ENCODE results near the gene C1orf105. TPM values are rescaled to one million over a fixed set of nuclear protein-coding genes. Genes with fewer than 3 reads are reported as not detected.

C1orf105 gene
- total RNA-seq, 1 experiment from 2014 or later: not detected

DNA sequence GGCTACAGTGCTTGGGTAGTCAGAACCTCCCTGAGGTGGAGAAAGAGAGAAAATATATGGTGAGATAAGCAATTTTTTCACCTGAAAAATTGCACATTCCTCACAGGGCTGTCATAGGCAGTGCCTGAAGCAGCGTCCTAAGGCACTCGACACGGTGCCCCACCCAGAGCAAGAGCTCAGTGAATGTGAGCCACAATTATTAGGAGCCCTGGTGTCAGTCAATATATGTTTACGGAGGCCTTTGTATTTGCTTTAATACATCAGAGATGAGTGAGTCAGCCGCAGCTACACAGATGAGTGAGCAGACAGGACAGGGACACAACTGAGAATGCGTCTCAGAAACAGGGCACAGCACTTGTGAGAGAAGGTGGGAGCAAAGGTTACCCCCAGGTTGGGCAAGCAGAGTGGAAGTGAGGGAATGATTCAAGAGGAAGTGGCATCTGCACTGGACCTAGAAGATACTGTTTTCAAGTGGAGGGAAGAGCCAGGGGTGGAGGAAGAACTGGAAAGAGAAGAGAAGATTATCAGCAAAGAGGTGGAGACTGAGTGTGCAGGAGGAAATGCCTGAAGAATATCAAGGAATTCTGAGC is 28.6 kb downstream of the C1orf105 start:
- peak overlapping the region; percentile 25 for H3K4me3 Mint-ChIP-seq (ENCODE audit: low read depth, unreplicated experiment)
- TF ChIP-seq, protein P1, sequence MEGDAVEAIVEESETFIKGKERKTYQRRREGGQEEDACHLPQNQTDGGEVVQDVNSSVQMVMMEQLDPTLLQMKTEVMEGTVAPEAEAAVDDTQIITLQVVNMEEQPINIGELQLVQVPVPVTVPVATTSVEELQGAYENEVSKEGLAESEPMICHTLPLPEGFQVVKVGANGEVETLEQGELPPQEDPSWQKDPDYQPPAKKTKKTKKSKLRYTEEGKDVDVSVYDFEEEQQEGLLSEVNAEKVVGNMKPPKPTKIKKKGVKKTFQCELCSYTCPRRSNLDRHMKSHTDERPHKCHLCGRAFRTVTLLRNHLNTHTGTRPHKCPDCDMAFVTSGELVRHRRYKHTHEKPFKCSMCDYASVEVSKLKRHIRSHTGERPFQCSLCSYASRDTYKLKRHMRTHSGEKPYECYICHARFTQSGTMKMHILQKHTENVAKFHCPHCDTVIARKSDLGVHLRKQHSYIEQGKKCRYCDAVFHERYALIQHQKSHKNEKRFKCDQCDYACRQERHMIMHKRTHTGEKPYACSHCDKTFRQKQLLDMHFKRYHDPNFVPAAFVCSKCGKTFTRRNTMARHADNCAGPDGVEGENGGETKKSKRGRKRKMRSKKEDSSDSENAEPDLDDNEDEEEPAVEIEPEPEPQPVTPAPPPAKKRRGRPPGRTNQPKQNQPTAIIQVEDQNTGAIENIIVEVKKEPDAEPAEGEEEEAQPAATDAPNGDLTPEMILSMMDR (IDR thresholded peaks at IDR 0.05; ENCODE audit: unreplicated experiment): no peak
- intact Hi-C loops (cut with micrococcal nuclease; ENCODE audit: unreplicated experiment): loop anchor here (1.0 kb wide), 1 partner anchor 269 kb away; no protein-coding TSS in a partner anchor
- H3K9me3 Mint-ChIP-seq (ENCODE audit: low read depth, unreplicated experiment): no peaks in the 10 kb centered on the region
- DNase-seq: peak; percentile 56
- H3K36me3 Mint-ChIP-seq (ENCODE audit: insufficient read depth, unreplicated experiment): peaks cover 10% of the 10 kb centered on the region
- peak overlapping the region; percentile 63 for H3K27ac Mint-ChIP-seq (ENCODE audit: unreplicated experiment)
- H3K4me1 Mint-ChIP-seq (ENCODE audit: low read depth, unreplicated experiment): peaks cover 70% of the 10 kb centered on the region
- CTCF ChIA-PET: interaction anchor here (0.7 to 3.0 kb wide), 9 partner anchors 17 to 447 kb away, joined by 3 to 31 read pairs (median 3); partner anchors contain the start of gene SUCO
- BruUV-seq (replicated peaks): no TSS peak
- H3K27me3 Mint-ChIP-seq (ENCODE audit: unreplicated experiment): no peaks in the 10 kb centered on the region

DNA sequence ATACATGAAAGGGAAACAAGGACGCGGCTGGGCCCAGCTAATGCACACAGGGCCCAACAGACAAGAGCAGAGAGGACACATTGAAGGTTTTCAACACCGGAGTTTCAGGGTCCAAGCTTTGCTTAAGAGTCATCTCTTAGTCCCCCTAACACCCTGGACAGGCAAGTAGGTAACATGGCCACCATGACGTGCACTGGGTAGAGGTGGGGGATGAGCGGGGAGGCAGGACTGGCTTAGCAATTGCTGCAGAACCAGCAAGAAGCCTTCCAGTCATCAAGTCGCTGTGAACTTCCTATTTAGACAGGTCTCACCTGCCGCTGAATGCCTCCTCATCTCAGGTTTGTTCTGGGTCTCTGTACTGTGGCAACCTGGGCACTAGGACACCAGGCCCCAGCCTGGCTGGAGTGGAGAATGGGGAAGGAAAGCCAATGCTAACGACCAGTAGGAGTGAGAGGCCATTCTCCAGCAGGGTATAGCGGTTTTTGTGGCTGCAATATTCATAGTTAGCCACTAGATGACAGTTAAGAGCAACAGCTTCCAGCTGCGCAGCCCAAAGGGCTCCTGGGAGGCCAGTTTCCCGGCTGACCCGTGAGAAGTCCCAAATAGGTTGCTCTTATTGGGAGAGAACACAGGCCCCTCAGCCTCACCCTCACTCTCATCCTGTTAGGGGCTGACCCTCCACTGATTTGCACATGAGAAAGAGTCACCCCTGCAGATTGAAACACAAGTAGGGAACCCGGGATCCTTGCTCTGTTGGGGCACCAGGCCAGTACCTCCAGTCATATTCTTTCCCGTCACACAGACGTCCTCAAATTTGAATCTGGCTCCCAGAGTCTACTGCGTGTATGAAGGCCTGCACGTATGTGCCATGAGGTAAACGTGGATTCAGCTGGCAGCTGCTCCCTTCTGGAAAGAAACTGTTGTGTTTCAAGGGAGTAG is 29.4 kb downstream of the C1orf105 start:
- no TSS peak for BruUV-seq (replicated peaks)
- CTCF ChIA-PET: interaction anchor here (0.8 to 3.0 kb wide), 13 partner anchors 10 to 447 kb away, joined by 3 to 31 read pairs (median 3); partner anchors contain the start of gene SUCO

DNA sequence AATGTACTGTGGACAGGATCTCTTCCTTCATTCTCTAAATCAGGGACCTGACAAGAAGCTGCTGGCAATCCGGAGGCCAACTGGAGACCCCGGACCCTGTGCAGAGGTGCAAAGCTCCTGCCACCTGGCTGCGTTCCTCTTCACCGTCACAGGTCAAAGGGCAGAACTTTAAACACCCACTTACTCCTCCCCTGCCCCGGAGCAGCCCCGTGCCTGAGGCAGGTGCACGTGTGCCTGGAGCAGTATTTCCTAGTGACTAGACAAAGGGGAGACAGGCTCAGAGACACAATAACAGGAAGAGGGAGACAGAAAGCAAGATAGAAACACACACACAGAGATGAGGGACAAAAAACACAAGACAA is 30.0 kb downstream of the C1orf105 start:
- intact Hi-C loops (cut with micrococcal nuclease; ENCODE audit: unreplicated experiment): loop anchor here (1.0 to 5.0 kb wide), 4 partner anchors 47 to 157 kb away; no protein-coding TSS in a partner anchor
- CTCF ChIA-PET: interaction anchor here (0.6 to 3.0 kb wide), 14 partner anchors 10 to 448 kb away, joined by 3 to 31 read pairs (median 4); partner anchors contain the start of gene SUCO
- DNase-seq: peak; percentile 30
- H3K36me3 Mint-ChIP-seq (ENCODE audit: insufficient read depth, unreplicated experiment): peaks cover 9% of the 10 kb centered on the region
- H3K27ac Mint-ChIP-seq (ENCODE audit: unreplicated experiment): peak overlapping the region; percentile 63
- H3K27me3 Mint-ChIP-seq (ENCODE audit: unreplicated experiment): no peaks in the 10 kb centered on the region
- TF ChIP-seq, protein P1 (IDR thresholded peaks at IDR 0.05; ENCODE audit: unreplicated experiment): no peak
- BruUV-seq (replicated peaks): no TSS peak
- peaks cover 75% of the 10 kb centered on the region for H3K4me1 Mint-ChIP-seq (ENCODE audit: low read depth, unreplicated experiment)
- H3K4me3 Mint-ChIP-seq (ENCODE audit: low read depth, unreplicated experiment): peak overlapping the region; percentile 51
- H3K9me3 Mint-ChIP-seq (ENCODE audit: low read depth, unreplicated experiment): no peaks in the 10 kb centered on the region

More for the DNA sequence above, 29.4 kb downstream of the C1orf105 start:
- H3K27me3 Mint-ChIP-seq (ENCODE audit: unreplicated experiment): no peaks in the 10 kb centered on the region
- intact Hi-C loops (cut with micrococcal nuclease; ENCODE audit: unreplicated experiment): loop anchor here (1.0 to 5.0 kb wide), 5 partner anchors 47 to 268 kb away; no protein-coding TSS in a partner anchor
- H3K4me1 Mint-ChIP-seq (ENCODE audit: low read depth, unreplicated experiment): peaks cover 72% of the 10 kb centered on the region
- TF ChIP-seq, protein P1 (IDR thresholded peaks at IDR 0.05; ENCODE audit: unreplicated experiment): peak; percentile 93
- H3K4me3 Mint-ChIP-seq (ENCODE audit: low read depth, unreplicated experiment): peak overlapping the region; percentile 51
- peak; percentile 75 for DNase-seq
- peaks cover 9% of the 10 kb centered on the region for H3K36me3 Mint-ChIP-seq (ENCODE audit: insufficient read depth, unreplicated experiment)
- peak overlapping the region; percentile 63 for H3K27ac Mint-ChIP-seq (ENCODE audit: unreplicated experiment)
- no peaks in the 10 kb centered on the region for H3K9me3 Mint-ChIP-seq (ENCODE audit: low read depth, unreplicated experiment)

DNA sequence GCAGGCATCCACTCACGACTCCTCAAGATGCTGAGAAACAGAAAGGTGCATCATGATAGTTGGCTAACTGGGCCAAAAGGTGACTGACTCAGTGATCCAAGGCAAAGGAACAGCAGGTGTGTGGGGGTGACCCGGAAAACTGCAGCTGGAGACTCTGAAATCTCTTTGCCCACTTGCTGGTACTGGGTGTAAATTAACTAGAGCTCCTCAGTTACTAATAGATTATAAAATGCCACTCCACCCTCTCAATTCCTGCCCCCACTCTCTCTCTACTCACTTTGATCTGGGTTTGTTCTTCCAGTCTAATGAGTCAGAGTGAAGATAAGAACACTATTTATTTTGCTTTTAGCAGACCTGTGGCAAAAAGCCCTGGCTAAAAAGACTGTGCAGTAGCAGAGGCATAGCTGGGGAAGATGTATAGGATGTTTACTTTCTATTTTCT is 30.5 kb downstream of the C1orf105 start:
- Mint-ChIP-seq H3K27me3 (ENCODE audit: unreplicated experiment) (no peaks in the 10 kb centered on the region), H3K4me1 (ENCODE audit: low read depth, unreplicated experiment) (peaks cover 75% of the 10 kb centered on the region), H3K27ac (ENCODE audit: unreplicated experiment) (peak overlapping the region; percentile 63), H3K9me3 (ENCODE audit: low read depth, unreplicated experiment) (no peaks in the 10 kb centered on the region), H3K36me3 (ENCODE audit: insufficient read depth, unreplicated experiment) (peaks cover 9% of the 10 kb centered on the region), H3K4me3 (ENCODE audit: low read depth, unreplicated experiment) (peak overlapping the region; percentile 51)
- BruUV-seq (replicated peaks): no TSS peak
- TF ChIP-seq, protein P1 (IDR thresholded peaks at IDR 0.05; ENCODE audit: unreplicated experiment): no peak
- peak; percentile 56 for DNase-seq
- intact Hi-C loops (cut with micrococcal nuclease; ENCODE audit: unreplicated experiment): loop anchor here (1.0 to 5.0 kb wide), 4 partner anchors 24 to 156 kb away; no protein-coding TSS in a partner anchor
- CTCF ChIA-PET: interaction anchor here (0.5 to 3.0 kb wide), 14 partner anchors 9 to 1625 kb away, joined by 3 to 31 read pairs (median 4); partner anchors contain the start of gene SUCO
